ENCODE data around the gene TBC1D22A. TPM values are rescaled to one million over a fixed set of nuclear protein-coding genes. Genes with fewer than 3 reads are reported as not detected.
A peak's percentile ranks its signal among the peaks of the same experiment; 100 is the strongest.

TBC1D22A gene
- total RNA-seq, 1 donor from 2014 or later, result 14.3 TPM

DNA sequence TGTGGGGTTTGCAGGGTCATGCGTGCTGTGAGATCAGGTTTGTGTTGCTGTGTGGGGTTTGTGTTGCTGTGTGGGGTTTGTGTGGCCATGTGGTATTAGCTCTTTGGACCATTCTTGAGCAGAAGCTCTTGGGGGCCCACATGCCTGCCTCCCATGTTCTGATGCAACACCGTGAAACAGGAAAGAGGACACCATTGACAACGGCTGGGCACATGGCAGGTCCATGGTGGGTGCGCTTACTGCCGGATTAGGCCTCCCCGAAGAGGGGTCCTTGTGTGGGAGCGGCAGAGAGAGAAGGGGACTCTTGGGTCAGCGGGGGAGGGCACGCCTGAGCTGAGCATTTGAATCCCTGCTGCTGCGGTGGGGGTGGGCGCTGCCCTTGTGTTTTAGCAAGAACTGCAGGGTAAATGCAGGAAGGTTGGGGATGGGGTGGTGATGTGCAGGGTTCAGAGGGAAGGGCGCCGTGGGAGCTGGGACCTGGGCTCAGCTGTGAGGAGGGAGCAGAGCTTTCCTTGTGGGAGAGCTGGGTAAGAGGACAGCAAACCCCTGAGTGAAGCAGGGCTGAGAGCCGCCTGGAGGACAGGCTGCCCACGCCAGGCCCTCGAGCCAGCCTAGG is 361.5 kb downstream of the TBC1D22A start:
- no peak for DNase-seq (ENCODE audit: low read depth, low spot score)
- Mint-ChIP-seq H3K27ac (ENCODE audit: unreplicated experiment) (peak overlapping the region; percentile 88), H3K9me3 (no peaks in the 10 kb centered on the region), H3K4me1 (peaks cover 21% of the 10 kb centered on the region), H3K27me3 (ENCODE audit: low read depth) (no peaks in the 10 kb centered on the region), H3K4me3 (no peak overlapping the region), H3K36me3 (ENCODE audit: low read depth) (no peaks in the 10 kb centered on the region)
- TF ChIP-seq, protein P1, sequence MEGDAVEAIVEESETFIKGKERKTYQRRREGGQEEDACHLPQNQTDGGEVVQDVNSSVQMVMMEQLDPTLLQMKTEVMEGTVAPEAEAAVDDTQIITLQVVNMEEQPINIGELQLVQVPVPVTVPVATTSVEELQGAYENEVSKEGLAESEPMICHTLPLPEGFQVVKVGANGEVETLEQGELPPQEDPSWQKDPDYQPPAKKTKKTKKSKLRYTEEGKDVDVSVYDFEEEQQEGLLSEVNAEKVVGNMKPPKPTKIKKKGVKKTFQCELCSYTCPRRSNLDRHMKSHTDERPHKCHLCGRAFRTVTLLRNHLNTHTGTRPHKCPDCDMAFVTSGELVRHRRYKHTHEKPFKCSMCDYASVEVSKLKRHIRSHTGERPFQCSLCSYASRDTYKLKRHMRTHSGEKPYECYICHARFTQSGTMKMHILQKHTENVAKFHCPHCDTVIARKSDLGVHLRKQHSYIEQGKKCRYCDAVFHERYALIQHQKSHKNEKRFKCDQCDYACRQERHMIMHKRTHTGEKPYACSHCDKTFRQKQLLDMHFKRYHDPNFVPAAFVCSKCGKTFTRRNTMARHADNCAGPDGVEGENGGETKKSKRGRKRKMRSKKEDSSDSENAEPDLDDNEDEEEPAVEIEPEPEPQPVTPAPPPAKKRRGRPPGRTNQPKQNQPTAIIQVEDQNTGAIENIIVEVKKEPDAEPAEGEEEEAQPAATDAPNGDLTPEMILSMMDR (conservative IDR thresholded peaks at IDR 0.05), result no peak

DNA sequence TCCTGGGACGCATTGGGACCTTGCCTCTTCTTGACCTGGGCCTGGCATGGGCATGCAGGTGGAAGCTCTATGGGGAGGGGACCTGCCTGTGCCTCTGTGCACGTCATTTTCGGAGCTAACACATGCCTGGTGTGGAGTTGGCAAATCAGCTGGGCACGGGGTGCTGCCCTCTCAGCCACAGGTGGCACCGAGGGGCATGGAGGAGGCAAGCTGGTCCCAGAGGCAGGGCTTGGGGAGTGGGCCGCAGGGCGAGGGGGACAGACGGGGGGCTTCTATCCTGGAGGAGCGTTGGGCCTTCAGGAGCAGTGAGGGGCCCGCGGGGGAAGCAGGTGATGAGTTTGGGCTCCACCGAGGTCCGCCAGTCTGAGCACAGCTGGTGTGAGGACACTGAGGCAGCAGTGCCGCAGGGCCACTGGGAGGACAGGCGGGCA is 362.0 kb downstream of the TBC1D22A start:
- TF ChIP-seq, protein P1 (conservative IDR thresholded peaks at IDR 0.05), result no peak
- no peak for DNase-seq (ENCODE audit: low read depth, low spot score)
- no peak overlapping the region for H3K4me3 Mint-ChIP-seq
- H3K27me3 Mint-ChIP-seq (ENCODE audit: low read depth), result no peaks in the 10 kb centered on the region
- no peaks in the 10 kb centered on the region for H3K36me3 Mint-ChIP-seq (ENCODE audit: low read depth)
- H3K4me1 Mint-ChIP-seq, result peaks cover 21% of the 10 kb centered on the region
- no peaks in the 10 kb centered on the region for H3K9me3 Mint-ChIP-seq
- no peak overlapping the region for H3K27ac Mint-ChIP-seq (ENCODE audit: unreplicated experiment)

DNA sequence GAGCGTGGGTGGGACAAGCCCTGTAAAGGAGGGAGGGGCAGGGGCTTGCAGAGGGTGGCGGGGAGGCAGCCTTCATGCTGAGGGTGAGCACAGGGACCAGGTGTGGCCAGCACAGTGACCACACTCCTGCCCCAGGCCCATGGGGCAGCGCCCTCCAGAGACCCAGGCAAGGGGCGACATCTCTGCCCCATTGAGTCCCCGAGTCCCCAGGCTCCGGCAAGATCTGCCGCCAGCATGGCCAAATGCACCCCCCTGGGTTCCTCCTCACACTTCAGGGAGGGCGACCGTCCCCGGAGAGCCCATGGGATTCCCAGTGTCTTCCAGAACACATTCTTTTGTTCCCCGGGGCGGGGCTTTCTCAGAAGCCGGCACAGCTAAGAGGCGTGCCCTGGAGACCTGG is 362.5 kb downstream of the TBC1D22A start:
- TF ChIP-seq, protein P1 (conservative IDR thresholded peaks at IDR 0.05), result no peak
- no peak overlapping the region for H3K4me3 Mint-ChIP-seq
- H3K4me1 Mint-ChIP-seq, result peaks cover 21% of the 10 kb centered on the region
- no peaks in the 10 kb centered on the region for H3K36me3 Mint-ChIP-seq (ENCODE audit: low read depth)
- H3K27ac Mint-ChIP-seq (ENCODE audit: unreplicated experiment), result peak overlapping the region; percentile 50
- no peaks in the 10 kb centered on the region for H3K9me3 Mint-ChIP-seq
- no peak for DNase-seq (ENCODE audit: low read depth, low spot score)
- no peaks in the 10 kb centered on the region for H3K27me3 Mint-ChIP-seq (ENCODE audit: low read depth)

DNA sequence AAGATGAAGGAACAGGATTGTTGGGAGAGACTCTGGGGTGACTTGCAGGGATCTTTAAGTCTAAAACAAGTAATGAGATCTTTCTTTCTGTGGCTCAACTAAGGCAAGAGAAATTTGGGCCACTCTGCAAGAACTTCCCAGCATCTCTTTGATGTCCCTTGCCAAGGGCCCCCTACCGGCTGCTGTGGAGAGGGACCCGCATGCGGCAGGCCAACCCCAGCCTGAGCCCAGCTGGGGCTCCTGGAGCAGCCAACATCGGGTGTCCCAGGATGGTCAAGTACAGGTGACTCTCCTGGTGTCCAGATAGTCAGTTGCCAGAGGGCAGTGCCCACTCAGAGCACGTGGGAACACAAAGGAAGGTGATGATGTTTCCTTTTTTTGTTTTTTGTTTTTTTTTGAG is 363.2 kb downstream of the TBC1D22A start:
- peaks cover 14% of the 10 kb centered on the region for H3K4me1 Mint-ChIP-seq
- H3K9me3 Mint-ChIP-seq, result no peaks in the 10 kb centered on the region
- no peaks in the 10 kb centered on the region for H3K36me3 Mint-ChIP-seq (ENCODE audit: low read depth)
- DNase-seq (ENCODE audit: low read depth, low spot score), result no peak
- H3K27ac Mint-ChIP-seq (ENCODE audit: unreplicated experiment), result no peak overlapping the region
- TF ChIP-seq, protein P1 (conservative IDR thresholded peaks at IDR 0.05), result peak; percentile 22
- H3K27me3 Mint-ChIP-seq (ENCODE audit: low read depth), result no peaks in the 10 kb centered on the region
- no peak overlapping the region for H3K4me3 Mint-ChIP-seq

DNA sequence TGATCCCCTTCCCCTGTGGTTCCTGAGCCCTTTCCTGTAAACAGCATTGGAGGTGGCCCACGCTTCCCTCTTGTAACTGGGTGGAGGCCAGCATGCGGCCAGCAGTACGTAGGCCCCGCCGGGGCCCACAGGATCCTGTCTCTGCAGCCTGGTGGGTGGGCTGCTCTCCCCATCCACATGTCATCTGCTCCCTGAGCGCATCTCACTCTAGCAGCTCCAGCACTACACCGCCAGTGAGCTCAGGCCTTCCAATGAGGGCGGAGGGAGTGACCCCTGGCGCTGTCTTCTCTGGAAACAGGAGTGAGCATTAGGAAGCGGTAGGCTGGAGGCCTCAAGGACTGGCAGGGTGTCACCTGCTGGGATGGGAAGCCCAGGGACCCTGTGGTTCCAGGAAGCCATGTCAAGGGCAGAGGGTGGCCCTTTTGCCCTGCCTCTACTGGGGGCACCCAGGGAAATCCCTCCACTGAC is 363.9 kb downstream of the TBC1D22A start:
- DNase-seq (ENCODE audit: low read depth, low spot score), result no peak

More for the DNA sequence above, 363.9 kb downstream of the TBC1D22A start:
- TF ChIP-seq, protein P1 (conservative IDR thresholded peaks at IDR 0.05), result no peak
- no peaks in the 10 kb centered on the region for H3K36me3 Mint-ChIP-seq (ENCODE audit: low read depth)
- H3K4me1 Mint-ChIP-seq, result peaks cover 10% of the 10 kb centered on the region
- no peaks in the 10 kb centered on the region for H3K27me3 Mint-ChIP-seq (ENCODE audit: low read depth)
- no peak overlapping the region for H3K27ac Mint-ChIP-seq (ENCODE audit: unreplicated experiment)
- H3K4me3 Mint-ChIP-seq, result no peak overlapping the region
- H3K9me3 Mint-ChIP-seq, result no peaks in the 10 kb centered on the region

Measured in neural crest cell (in vitro differentiated cells).